Mammary epithelial cell (primary cell): Measurements from ENCODE around the gene PTPRR.

Experiments used
- CTCF ChIP-seq, 2 donors: IDR thresholded peaks in 1 of 2; conservative IDR thresholded peaks in 1 of 2; 2 replicates each; pipeline ENCODE4 v1.5.1; 2011 to 2012; ENCODE audit warnings: inconsistent platforms in 2 of 2, low read length in 2 of 2, mild to moderate bottlenecking in 2 of 2, control low read depth in 1 of 2, low read depth in 1 of 2; ENCODE audit not compliant: insufficient read depth in 1 of 2; ENCODE audit errors: extremely low read depth in 1 of 2
- EZH2 ChIP-seq: IDR thresholded peaks from 2 replicates; pipeline ENCODE4 v1.6.1; 2012; ENCODE audit warnings: low read length, inconsistent platforms, borderline replicate concordance

GRCh38 chr12:70745048-70745447 is 175.5 kb downstream of the PTPRR start:
- TF ChIP-seq CTCF (conservative IDR thresholded peaks at IDR 0.05 in 1 of 2, IDR thresholded peaks at IDR 0.05 in 1 of 2; ENCODE audit: extremely low read depth in 1 of 2, insufficient read depth in 1 of 2, low read depth in 1 of 2, low read length in 2 of 2) (no peak), EZH2 (no peak)
